IMR-90 (cell line): ENCODE data around the gene FRMD5. TPM values are rescaled to one million over a fixed set of nuclear protein-coding genes. Genes with fewer than 3 reads are reported as not detected.

Source experiments
- ATAC-seq: fragments of 200-7000 bp; cut with Tn5 transposase; 2 replicates; pipeline ENCODE4 v1.9.1; 2020; ENCODE audit warnings: low read depth, mild to moderate bottlenecking, moderate library complexity
- BruUV-seq: library from RNA; stranded (reverse); fragments of 400-500 nt; replicated peaks from 2 replicates; lab custom pipeline; 2021; lab: Mats Ljungman, UMichigan
- CTCF ChIA-PET: fragments of 300-600 bp; formaldehyde crosslinking; extraction: SDS; loops from one replicate; lab custom pipeline; 2021; ENCODE audit warnings: antibody characterized with exemption; lab: Yijun Ruan, JAX
- POLR2A ChIA-PET: fragments of 300-600 bp; sonication (Branson Sonifier 250); formaldehyde crosslinking; loops from one replicate; lab custom pipeline; 2022; ENCODE audit warnings: antibody characterized with exemption; ENCODE audit not compliant: unreplicated experiment; lab: Charles Lee
- DNase-seq: peaks from one replicate; pipeline ENCODE4 v3.0.0; 2013
- H2AFZ ChIP-seq: replicated peaks from 2 replicates; pipeline ENCODE3; 2013; ENCODE audit warnings: low read length, mild to moderate bottlenecking; ENCODE audit not compliant: poor library complexity
- H2AK5ac ChIP-seq: 2 replicates; pipeline ENCODE4 v1.6.1; 2013; ENCODE audit warnings: low read depth, low read length, inconsistent platforms
- H2AK9ac ChIP-seq: replicated peaks from 2 replicates; pipeline ENCODE3; 2013; ENCODE audit warnings: mild to moderate bottlenecking, low read depth, low read length, moderate library complexity; ENCODE audit not compliant: poor library complexity
- H2BK120ac ChIP-seq: 2 replicates; pipeline ENCODE4 v1.6.1; 2013; ENCODE audit warnings: low read depth, low read length, inconsistent platforms
- H2BK15ac ChIP-seq: 3 replicates; pipeline ENCODE4 v1.6.1; 2013; ENCODE audit warnings: low read depth, low read length, inconsistent platforms
- H2BK20ac ChIP-seq: 2 replicates; pipeline ENCODE4 v1.6.1; 2013; ENCODE audit warnings: low read depth, mild to moderate bottlenecking, inconsistent platforms, low read length, moderate library complexity
- H2BK5ac ChIP-seq: 2 replicates; pipeline ENCODE4 v1.6.1; 2013; ENCODE audit warnings: mild to moderate bottlenecking, low read depth, low read length, inconsistent platforms; ENCODE audit not compliant: poor library complexity, severe bottlenecking
- H3K14ac ChIP-seq: replicated peaks from 2 replicates; pipeline ENCODE4 v1.6.1; 2013; ENCODE audit warnings: low read depth, low read length, inconsistent platforms
- H3K18ac ChIP-seq: 2 replicates; pipeline ENCODE4 v1.6.1; 2013; ENCODE audit warnings: low read depth, low read length, control low read depth
- H3K23ac ChIP-seq: 2 replicates; pipeline ENCODE4 v1.6.1; 2013; ENCODE audit warnings: low read depth, low read length, inconsistent platforms
- H3K27ac ChIP-seq: 2 replicates; pipeline ENCODE4 v1.5.1; 2013; ENCODE audit warnings: mild to moderate bottlenecking, control low read depth, low read length; ENCODE audit not compliant: insufficient read depth
- H3K27me3 ChIP-seq: 2 replicates; pipeline ENCODE4 v1.6.1; 2013; ENCODE audit warnings: low read length; ENCODE audit not compliant: control insufficient read depth, insufficient read depth
- H3K36me3 ChIP-seq: 2 replicates; pipeline ENCODE4 v1.6.1; 2013; ENCODE audit warnings: low read length, mixed read lengths; ENCODE audit not compliant: control insufficient read depth, insufficient read depth
- H3K4ac ChIP-seq: 2 replicates; pipeline ENCODE4 v1.6.1; 2013; ENCODE audit warnings: low read depth, low read length, inconsistent platforms
- H3K4me1 ChIP-seq: 2 replicates; pipeline ENCODE4 v1.6.1; 2013; ENCODE audit warnings: low read length, mixed read lengths; ENCODE audit not compliant: control insufficient read depth, insufficient read depth
- H3K4me2 ChIP-seq: 2 replicates; pipeline ENCODE4 v1.6.1; 2013; ENCODE audit warnings: low read depth, mild to moderate bottlenecking, control low read depth, low read length, moderate library complexity
- H3K4me3 ChIP-seq: 2 replicates; pipeline ENCODE4 v1.5.1; 2013; ENCODE audit warnings: low read depth, mild to moderate bottlenecking, control low read depth, low read length, moderate library complexity; ENCODE audit not compliant: insufficient read depth
- H3K56ac ChIP-seq: 2 replicates; pipeline ENCODE4 v1.6.1; 2013; ENCODE audit warnings: low read length, inconsistent platforms; ENCODE audit not compliant: insufficient read depth; ENCODE audit errors: extremely low read depth
- H3K79me1 ChIP-seq, 2 experiments: 2 replicates each; pipeline ENCODE4 v1.6.1; 2013; ENCODE audit warnings: low read length in 2 of 2, inconsistent platforms in 1 of 2, low read depth in 1 of 2
- H3K9ac ChIP-seq: 2 replicates; pipeline ENCODE4 v1.6.1; 2013; ENCODE audit warnings: low read depth, low read length, control low read depth
- H3K9me1 ChIP-seq: 2 replicates; pipeline ENCODE4 v1.6.1; 2013; ENCODE audit warnings: low read length, inconsistent platforms; ENCODE audit not compliant: insufficient read depth
- H3K9me3 ChIP-seq: 2 replicates; pipeline ENCODE4 v1.6.1; 2013; ENCODE audit warnings: low read length; ENCODE audit not compliant: control insufficient read depth, insufficient read depth
- H4K20me1 ChIP-seq: 2 replicates; pipeline ENCODE4 v1.6.1; 2013; ENCODE audit warnings: low read length, inconsistent platforms; ENCODE audit not compliant: insufficient read depth
- H4K5ac ChIP-seq: 2 replicates; pipeline ENCODE4 v1.6.1; 2013; ENCODE audit warnings: mild to moderate bottlenecking, low read depth, low read length, control low read depth
- H4K8ac ChIP-seq, 2 experiments: 2 replicates each; pipeline ENCODE4 v1.6.1; 2013; ENCODE audit warnings: low read depth in 2 of 2, low read length in 2 of 2, control low read depth in 1 of 2, inconsistent platforms in 1 of 2
- H4K91ac ChIP-seq: 2 replicates; pipeline ENCODE4 v1.6.1; 2013; ENCODE audit warnings: low read depth, low read length, inconsistent platforms; ENCODE audit not compliant: insufficient read depth
- CHD1 ChIP-seq: IDR thresholded peaks from 2 replicates; pipeline ENCODE4 v1.6.1; 2012; ENCODE audit warnings: low read depth, low read length, improper control_type of control experiment
- FOS ChIP-seq: fragments of 150-350 bp; IDR thresholded peaks from 2 replicates; pipeline ENCODE4 v1.6.1; 2016; ENCODE audit warnings: low read depth, low read length
- MXI1 ChIP-seq: IDR thresholded peaks from 2 replicates; pipeline ENCODE4 v1.6.1; 2012; ENCODE audit warnings: low read depth, mild to moderate bottlenecking, low read length, moderate library complexity, borderline replicate concordance
- NFE2L2 ChIP-seq: fragments of 150-350 bp; IDR thresholded peaks from 2 replicates; pipeline ENCODE4 v1.6.1; 2016; ENCODE audit warnings: low read depth, mild to moderate bottlenecking, low read length
- POLR2A ChIP-seq: IDR thresholded peaks from 2 replicates; pipeline ENCODE4 v1.6.1; 2012; ENCODE audit warnings: mild to moderate bottlenecking, low read depth, low read length
- RCOR1 ChIP-seq: IDR thresholded peaks from 2 replicates; pipeline ENCODE4 v1.6.1; 2012; ENCODE audit warnings: mild to moderate bottlenecking, low read length, improper control_type of control experiment; ENCODE audit not compliant: insufficient replicate concordance
- SMC3 ChIP-seq: fragments of 150-350 bp; IDR thresholded peaks from 2 replicates; pipeline ENCODE4 v1.6.1; 2016; ENCODE audit warnings: low read depth, mild to moderate bottlenecking, antibody characterized with exemption, low read length, moderate library complexity
- WGBS, 2 experiments: methylation state at CpG; one replicate each; pipeline versions ENCODE4 v1.1.5 to v1.1.7; 2013; ENCODE audit warnings: missing lambda C conversion rate in 2 of 2; ENCODE audit not compliant: insufficient read length in 1 of 2; ENCODE audit errors: extremely low coverage in 2 of 2; 5-methylcytosine and 5-hydroxymethylcytosine counted together
- dilution Hi-C: fragments of 300-500 bp; cut with HindIII; formaldehyde crosslinking; loops from one replicate; pipeline ENCODE4 v1.14.3; 2018; ENCODE audit warnings: low sequenced_read_pairs; ENCODE audit not compliant: unreplicated experiment
- in situ Hi-C: fragments of 300-500 bp; cut with MboI; formaldehyde crosslinking; loops from 3 replicates; pipeline ENCODE4 v1.14.3; 2019; ENCODE audit warnings: low sequenced_read_pairs, inconsistent platforms, mixed read lengths
- intact Hi-C: fragments of 100-400 bp; cut with micrococcal nuclease; formaldehyde crosslinking; loops from 2 replicates; pipeline ENCODE4 v1.10.0; 2022
- polyA plus RNA-seq, 3 experiments: library from polyadenylated mRNA; depleted of rRNA; stranded (reverse); fragments of >200 nt; gene quantifications; 2 replicates each; pipeline ENCODE4 v1.2.3, GENCODE V29; 2012; ENCODE audit warnings: low replicate concordance in 1 of 3
- total RNA-seq: library from RNA; depleted of rRNA; stranded (reverse); fragments of >200 nt; gene quantifications from 2 replicates; pipeline ENCODE4 v1.2.3, GENCODE V29; 2012
- TF ChIP-seq, protein P1 (sequence below): conservative IDR thresholded peaks from 2 replicates; pipeline ENCODE4 v1.5.1; 2012; ENCODE audit warnings: mild to moderate bottlenecking, low read depth, low read length, improper control_type of control experiment

FRMD5 gene
- total and polyA plus RNA-seq, 2 of the 4 experiments (the other 2 are of a cell fraction) = 4.1 to 5.4 TPM

DNA sequence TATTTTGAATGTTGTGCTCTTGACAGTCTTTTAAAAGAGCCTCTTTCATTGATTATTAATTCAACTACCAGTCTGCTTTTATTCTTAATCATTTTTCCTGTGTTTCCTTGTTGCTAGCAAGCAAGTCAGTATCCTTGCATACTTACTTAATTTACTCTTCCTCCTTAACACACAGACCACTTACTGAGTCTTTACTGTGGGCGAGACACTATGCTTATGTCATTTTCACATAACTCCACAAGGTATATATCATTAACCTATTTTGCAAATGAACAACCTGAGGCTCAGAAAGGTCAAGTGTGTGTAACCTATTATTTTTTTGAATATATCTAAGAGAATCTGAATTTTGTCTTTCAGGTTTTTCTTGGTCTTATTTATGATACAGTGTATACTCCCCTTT, 237.3 kb downstream of the FRMD5 start:
- H3K4me2 ChIP-seq = no peak overlapping the region
- peaks cover 12% of the 10 kb centered on the region for H3K9me1 ChIP-seq
- intact Hi-C loops (no loop called here), in situ Hi-C loops (no loop called here), dilution Hi-C loops (no loop called here)
- H2BK20ac ChIP-seq = no peak overlapping the region
- no peak overlapping the region for H4K91ac ChIP-seq
- H2BK15ac ChIP-seq = no peak overlapping the region
- H4K5ac ChIP-seq = no peak overlapping the region
- CTCF ChIA-PET = interaction anchor here (0.9 kb wide), 1 partner anchor 53 kb away, joined by 3 read pairs; no protein-coding TSS in a partner anchor
- no peaks in the 10 kb centered on the region for H3K27me3 ChIP-seq
- H3K56ac ChIP-seq = no peak overlapping the region
- no peak overlapping the region for H2BK5ac ChIP-seq
- no peak overlapping the region for H2BK120ac ChIP-seq
- no peak overlapping the region for H2AFZ ChIP-seq
- H3K23ac ChIP-seq = no peak overlapping the region
- no peak overlapping the region for H3K4me3 ChIP-seq
- no peaks in the 10 kb centered on the region for H3K9me3 ChIP-seq
- H3K36me3 ChIP-seq = no peaks in the 10 kb centered on the region
- no CpG with 5 or more reads among the region's 1 CpG for WGBS, 2 experiments
- H4K20me1 ChIP-seq = peaks cover 9% of the 10 kb centered on the region
- H3K14ac ChIP-seq = no peak overlapping the region
- H3K79me1 ChIP-seq = peaks cover 0 to 7% of the 10 kb centered on the region in 2 experiments; a peak in 1 of 4 replicates
- no peak overlapping the region for H3K9ac ChIP-seq
- H4K8ac ChIP-seq = no peak overlapping the region
- BruUV-seq = no TSS peak
- H3K4ac ChIP-seq = no peak overlapping the region
- TF ChIP-seq NFE2L2 = no peak
- no peak for TF ChIP-seq POLR2A
- no peak for TF ChIP-seq MXI1
- TF ChIP-seq, protein P1, sequence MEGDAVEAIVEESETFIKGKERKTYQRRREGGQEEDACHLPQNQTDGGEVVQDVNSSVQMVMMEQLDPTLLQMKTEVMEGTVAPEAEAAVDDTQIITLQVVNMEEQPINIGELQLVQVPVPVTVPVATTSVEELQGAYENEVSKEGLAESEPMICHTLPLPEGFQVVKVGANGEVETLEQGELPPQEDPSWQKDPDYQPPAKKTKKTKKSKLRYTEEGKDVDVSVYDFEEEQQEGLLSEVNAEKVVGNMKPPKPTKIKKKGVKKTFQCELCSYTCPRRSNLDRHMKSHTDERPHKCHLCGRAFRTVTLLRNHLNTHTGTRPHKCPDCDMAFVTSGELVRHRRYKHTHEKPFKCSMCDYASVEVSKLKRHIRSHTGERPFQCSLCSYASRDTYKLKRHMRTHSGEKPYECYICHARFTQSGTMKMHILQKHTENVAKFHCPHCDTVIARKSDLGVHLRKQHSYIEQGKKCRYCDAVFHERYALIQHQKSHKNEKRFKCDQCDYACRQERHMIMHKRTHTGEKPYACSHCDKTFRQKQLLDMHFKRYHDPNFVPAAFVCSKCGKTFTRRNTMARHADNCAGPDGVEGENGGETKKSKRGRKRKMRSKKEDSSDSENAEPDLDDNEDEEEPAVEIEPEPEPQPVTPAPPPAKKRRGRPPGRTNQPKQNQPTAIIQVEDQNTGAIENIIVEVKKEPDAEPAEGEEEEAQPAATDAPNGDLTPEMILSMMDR = no peak
- no peak for TF ChIP-seq CHD1
- no peak for TF ChIP-seq RCOR1
- TF ChIP-seq FOS = no peak
- no peak for TF ChIP-seq SMC3
- no peak overlapping the region for H2AK9ac ChIP-seq
- POLR2A ChIA-PET = no interaction called here
- H3K27ac ChIP-seq = no peak overlapping the region
- no peak for DNase-seq
- no peak overlapping the region for H2AK5ac ChIP-seq
- no peak for ATAC-seq
- H3K4me1 ChIP-seq = peaks cover 6% of the 10 kb centered on the region
- H3K18ac ChIP-seq = no peak overlapping the region
